Astrocyte (in vitro differentiated cells and primary cell): ENCODE measurements around the gene IFT81. TPM values are rescaled to one million over a fixed set of nuclear protein-coding genes. Genes with fewer than 3 reads are reported as not detected.
"Not testable (repeated sequence)": the region's sequence is repeated elsewhere in the genome, so short reads cannot be mapped to it uniquely, and the experiment has no call there.

Experiments
- DNase-seq: peaks from one replicate; pipeline ENCODE4 v3.0.0-alpha.2; 2010; ENCODE audit warnings: low read depth
- FAIRE-seq: peaks from 2 replicates; lab custom pipeline; 2011; peaks lifted over from hg19 to GRCh38; lab: Jason Lieb, UNC
- H2AFZ ChIP-seq: 2 replicates; pipeline ENCODE4 v1.6.0; 2012; ENCODE audit warnings: low read depth, low read length, inconsistent platforms
- H3K27ac ChIP-seq: 2 replicates; pipeline ENCODE4 v1.5.1; 2011; ENCODE audit warnings: low read depth, low read length, inconsistent platforms
- H3K27me3 ChIP-seq: 2 replicates; pipeline ENCODE4 v1.6.0; 2011; ENCODE audit warnings: low read length, inconsistent platforms; ENCODE audit not compliant: insufficient read depth
- H3K36me3 ChIP-seq: 2 replicates; pipeline ENCODE4 v1.5.1; 2011; ENCODE audit warnings: low read length, inconsistent platforms; ENCODE audit not compliant: insufficient read depth
- H3K4me1 ChIP-seq: 2 replicates; pipeline ENCODE4 v1.5.1; 2011; ENCODE audit warnings: low read length, inconsistent platforms; ENCODE audit not compliant: insufficient read depth
- H3K4me2 ChIP-seq: 2 replicates; pipeline ENCODE4 v1.6.0; 2012; ENCODE audit warnings: low read length, inconsistent platforms
- H3K4me3 ChIP-seq: 2 replicates; pipeline ENCODE4 v1.5.1; 2011; ENCODE audit warnings: low read depth, mild to moderate bottlenecking, low read length, inconsistent platforms; ENCODE audit not compliant: insufficient read depth
- H3K79me2 ChIP-seq: 2 replicates; pipeline ENCODE4 v1.6.0; 2012; ENCODE audit warnings: mild to moderate bottlenecking, low read length, inconsistent platforms; ENCODE audit not compliant: insufficient read depth
- H3K9ac ChIP-seq: 2 replicates; pipeline ENCODE4 v1.6.0; 2012; ENCODE audit warnings: mild to moderate bottlenecking, low read length, inconsistent platforms
- H3K9me3 ChIP-seq: 2 replicates; pipeline ENCODE4 v1.5.1; 2012; ENCODE audit warnings: low read depth, mild to moderate bottlenecking, low read length, inconsistent platforms; ENCODE audit not compliant: insufficient read depth
- H4K20me1 ChIP-seq: 2 replicates; pipeline ENCODE4 v1.6.0; 2012; ENCODE audit warnings: low read length, inconsistent platforms; ENCODE audit not compliant: insufficient read depth
- H3K27ac Mint-ChIP-seq: one replicate; pipeline ENCODE4 v1.8.0; 2021; ENCODE audit warnings: mild to moderate bottlenecking, mixed read lengths; ENCODE audit not compliant: unreplicated experiment
- H3K27me3 Mint-ChIP-seq: one replicate; pipeline ENCODE4 v1.8.0; 2021; ENCODE audit warnings: low read depth, mixed read lengths; ENCODE audit not compliant: unreplicated experiment
- H3K36me3 Mint-ChIP-seq: one replicate; pipeline ENCODE4 v1.8.0; 2021; ENCODE audit warnings: low read depth, mixed read lengths; ENCODE audit not compliant: unreplicated experiment
- H3K4me1 Mint-ChIP-seq: one replicate; pipeline ENCODE4 v1.8.0; 2021; ENCODE audit warnings: low read depth, mixed read lengths; ENCODE audit not compliant: unreplicated experiment
- H3K4me3 Mint-ChIP-seq: one replicate; pipeline ENCODE4 v1.8.0; 2021; ENCODE audit warnings: mild to moderate bottlenecking, moderate library complexity, mixed read lengths; ENCODE audit not compliant: unreplicated experiment
- H3K9me3 Mint-ChIP-seq: one replicate; pipeline ENCODE4 v1.8.0; 2021; ENCODE audit warnings: mild to moderate bottlenecking, mixed read lengths; ENCODE audit not compliant: unreplicated experiment
- CTCF ChIP-seq: IDR thresholded peaks from 2 replicates; pipeline ENCODE4 v1.5.1; 2011; ENCODE audit warnings: low read depth, mild to moderate bottlenecking, inconsistent platforms, low read length, moderate library complexity; ENCODE audit not compliant: insufficient read depth
- EZH2 ChIP-seq: IDR thresholded peaks from 2 replicates; pipeline ENCODE4 v1.6.1; 2012; ENCODE audit warnings: mild to moderate bottlenecking, low read length, inconsistent platforms; ENCODE audit not compliant: insufficient read depth
- total RNA-seq: library from RNA; stranded (reverse); gene quantifications from 2 replicates; pipeline ENCODE4 v1.2.1, GENCODE V29; 2021

IFT81 gene
- total RNA-seq, 1 donor from 2014 or later: 12.3 TPM

GRCh38 chr12:110227138-110227537 is 103.0 kb downstream of the IFT81 start:
- Histone ChIP-seq H3K9ac (no peak overlapping the region), H3K27ac (no peak overlapping the region), H3K4me1 (peaks cover 10% of the 10 kb centered on the region), H3K4me3 (no peak overlapping the region), H3K9me3 (no peaks in the 10 kb centered on the region), H3K27me3 (no peaks in the 10 kb centered on the region), H3K4me2 (no peak overlapping the region), H3K79me2 (no peaks in the 10 kb centered on the region), H3K36me3 (no peaks in the 10 kb centered on the region), H4K20me1 (no peaks in the 10 kb centered on the region), H2AFZ (no peak overlapping the region)
- no peaks in the 10 kb centered on the region for H3K27me3 Mint-ChIP-seq
- no peak overlapping the region for H3K27ac Mint-ChIP-seq
- no peak for DNase-seq
- H3K4me1 Mint-ChIP-seq: peaks cover 2% of the 10 kb centered on the region
- H3K36me3 Mint-ChIP-seq: no peaks in the 10 kb centered on the region
- H3K4me3 Mint-ChIP-seq: no peak overlapping the region
- H3K9me3 Mint-ChIP-seq: no peaks in the 10 kb centered on the region
- no peak for TF ChIP-seq EZH2
- TF ChIP-seq CTCF: no peak
- no peak for FAIRE-seq

- not testable (repeated sequence) for H3K4me3 ChIP-seq, H3K9me3 ChIP-seq, H3K36me3 Mint-ChIP-seq, H2AFZ ChIP-seq, H4K20me1 ChIP-seq, H3K27me3 Mint-ChIP-seq, H3K27ac ChIP-seq, FAIRE-seq, DNase-seq, H3K9me3 Mint-ChIP-seq, H3K4me2 ChIP-seq, H3K4me3 Mint-ChIP-seq, H3K27me3 ChIP-seq, H3K4me1 Mint-ChIP-seq, H3K9ac ChIP-seq, H3K36me3 ChIP-seq, H3K79me2 ChIP-seq, H3K27ac Mint-ChIP-seq
- peaks cover 10% of the 10 kb centered on the region for H3K4me1 ChIP-seq
Measured at GRCh38 chr12:110228348-110228747, 104.2 kb downstream of the IFT81 start.

- no peak overlapping the region for H3K27ac Mint-ChIP-seq
- H3K9me3 ChIP-seq: no peaks in the 10 kb centered on the region
- H2AFZ ChIP-seq: no peak overlapping the region
- H3K4me3 Mint-ChIP-seq: no peak overlapping the region
- no peaks in the 10 kb centered on the region for H3K27me3 Mint-ChIP-seq
- no peak overlapping the region for H3K27ac ChIP-seq
- peaks cover 10% of the 10 kb centered on the region for H3K4me1 ChIP-seq
- H3K4me1 Mint-ChIP-seq: peaks cover 1% of the 10 kb centered on the region
- no peaks in the 10 kb centered on the region for H3K79me2 ChIP-seq
- no peak for FAIRE-seq
- no peak for DNase-seq
- H3K4me2 ChIP-seq: no peak overlapping the region
- H3K9ac ChIP-seq: no peak overlapping the region
- H3K9me3 Mint-ChIP-seq: no peaks in the 10 kb centered on the region
- H4K20me1 ChIP-seq: no peaks in the 10 kb centered on the region
- no peak overlapping the region for H3K4me3 ChIP-seq
- H3K27me3 ChIP-seq: no peaks in the 10 kb centered on the region
- no peaks in the 10 kb centered on the region for H3K36me3 ChIP-seq
- H3K36me3 Mint-ChIP-seq: no peaks in the 10 kb centered on the region
- no peak for TF ChIP-seq CTCF
- no peak for TF ChIP-seq EZH2
Measured at GRCh38 chr12:110228756-110229155, 104.6 kb downstream of the IFT81 start.
